ENCODE results near the gene VAV2.

GRCh38 chr9:133963166-133963565 lies 29.0 kb downstream of the VAV2 start:
- TF ChIP-seq EP300 (IDR thresholded peaks at IDR 0.05; ENCODE audit: borderline replicate concordance) (no peak), RAD21 (IDR thresholded peaks at IDR 0.05; ENCODE audit: low read depth) (no peak), YY1 (IDR thresholded peaks at IDR 0.05; ENCODE audit: low read depth) (no peak)
- TF ChIP-seq, protein P1, sequence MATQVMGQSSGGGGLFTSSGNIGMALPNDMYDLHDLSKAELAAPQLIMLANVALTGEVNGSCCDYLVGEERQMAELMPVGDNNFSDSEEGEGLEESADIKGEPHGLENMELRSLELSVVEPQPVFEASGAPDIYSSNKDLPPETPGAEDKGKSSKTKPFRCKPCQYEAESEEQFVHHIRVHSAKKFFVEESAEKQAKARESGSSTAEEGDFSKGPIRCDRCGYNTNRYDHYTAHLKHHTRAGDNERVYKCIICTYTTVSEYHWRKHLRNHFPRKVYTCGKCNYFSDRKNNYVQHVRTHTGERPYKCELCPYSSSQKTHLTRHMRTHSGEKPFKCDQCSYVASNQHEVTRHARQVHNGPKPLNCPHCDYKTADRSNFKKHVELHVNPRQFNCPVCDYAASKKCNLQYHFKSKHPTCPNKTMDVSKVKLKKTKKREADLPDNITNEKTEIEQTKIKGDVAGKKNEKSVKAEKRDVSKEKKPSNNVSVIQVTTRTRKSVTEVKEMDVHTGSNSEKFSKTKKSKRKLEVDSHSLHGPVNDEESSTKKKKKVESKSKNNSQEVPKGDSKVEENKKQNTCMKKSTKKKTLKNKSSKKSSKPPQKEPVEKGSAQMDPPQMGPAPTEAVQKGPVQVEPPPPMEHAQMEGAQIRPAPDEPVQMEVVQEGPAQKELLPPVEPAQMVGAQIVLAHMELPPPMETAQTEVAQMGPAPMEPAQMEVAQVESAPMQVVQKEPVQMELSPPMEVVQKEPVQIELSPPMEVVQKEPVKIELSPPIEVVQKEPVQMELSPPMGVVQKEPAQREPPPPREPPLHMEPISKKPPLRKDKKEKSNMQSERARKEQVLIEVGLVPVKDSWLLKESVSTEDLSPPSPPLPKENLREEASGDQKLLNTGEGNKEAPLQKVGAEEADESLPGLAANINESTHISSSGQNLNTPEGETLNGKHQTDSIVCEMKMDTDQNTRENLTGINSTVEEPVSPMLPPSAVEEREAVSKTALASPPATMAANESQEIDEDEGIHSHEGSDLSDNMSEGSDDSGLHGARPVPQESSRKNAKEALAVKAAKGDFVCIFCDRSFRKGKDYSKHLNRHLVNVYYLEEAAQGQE (IDR thresholded peaks at IDR 0.05; ENCODE audit: low read depth), result no peak
